ENCODE data around the gene CEP192. TPM values are rescaled to one million over a fixed set of nuclear protein-coding genes. Genes with fewer than 3 reads are reported as not detected.
"Not testable (repeated sequence)": the region's sequence is repeated elsewhere in the genome, so short reads cannot be mapped to it uniquely, and the experiment has no call there.

Gene CEP192
- total RNA-seq, 2 donors from 2014 or later: 24.7 to 27.6 TPM

DNA sequence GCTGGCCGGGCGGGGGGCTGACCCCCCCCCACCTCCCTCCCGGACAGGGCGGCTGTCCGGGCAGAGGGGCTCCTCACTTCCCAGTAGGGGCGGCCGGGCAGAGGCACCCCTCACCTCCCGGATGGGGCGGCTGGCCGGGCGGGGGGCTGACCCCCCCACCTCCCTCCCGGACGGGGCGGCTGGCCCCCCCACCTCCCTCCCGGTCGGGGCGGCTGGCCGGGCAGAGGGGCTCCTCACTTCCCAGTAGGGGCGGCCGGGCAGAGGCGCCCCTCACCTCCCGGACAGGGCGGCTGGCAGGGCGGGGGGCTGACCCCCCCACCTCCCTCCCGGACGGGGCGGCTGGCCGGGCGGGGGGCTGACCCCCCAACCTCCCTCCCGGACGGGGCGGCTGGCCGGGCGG is 11.1 kb upstream of the CEP192 start:
- DNase-seq; intact Hi-C loops (cut with DNase I, micrococcal nuclease); ATAC-seq: not testable (repeated sequence)

DNA sequence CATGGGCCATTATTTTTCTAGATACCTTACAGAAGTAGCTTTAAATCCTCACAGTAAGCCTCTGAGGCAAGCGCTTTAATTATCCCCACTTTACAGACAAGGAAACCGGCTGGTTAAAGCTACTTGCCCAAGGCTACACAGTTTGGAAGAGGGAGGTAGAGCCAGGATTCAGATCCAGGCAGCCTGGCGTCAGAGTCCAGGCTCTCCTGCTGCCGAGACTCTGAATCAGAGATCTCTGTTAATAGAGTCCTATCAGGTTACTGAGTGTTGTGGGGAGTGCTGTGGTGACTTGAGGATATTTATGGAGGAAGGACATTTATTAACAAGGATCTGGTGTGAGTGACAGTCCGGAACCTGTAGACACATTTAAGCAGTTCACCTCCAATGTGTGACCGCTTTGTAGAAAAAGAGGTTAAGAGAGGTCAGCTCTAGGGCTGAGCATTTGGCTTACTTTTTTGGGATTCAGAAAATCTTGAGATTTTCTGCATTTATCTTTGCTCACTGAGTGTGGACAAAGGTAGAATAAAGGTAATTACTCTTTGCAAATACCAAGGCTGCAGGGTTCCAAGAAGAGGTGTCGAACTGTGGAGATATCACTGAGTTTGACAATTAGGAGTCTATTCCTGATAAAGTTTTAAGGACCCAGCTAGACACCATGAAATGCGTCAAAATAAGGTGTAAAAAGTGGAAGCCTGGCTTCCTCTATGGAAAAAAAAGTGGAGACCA is 1.6 kb upstream of the CEP192 start:
- no peak for DNase-seq
- intact Hi-C loops (cut with DNase I, micrococcal nuclease): no loop called here
- ATAC-seq: no peak

DNA sequence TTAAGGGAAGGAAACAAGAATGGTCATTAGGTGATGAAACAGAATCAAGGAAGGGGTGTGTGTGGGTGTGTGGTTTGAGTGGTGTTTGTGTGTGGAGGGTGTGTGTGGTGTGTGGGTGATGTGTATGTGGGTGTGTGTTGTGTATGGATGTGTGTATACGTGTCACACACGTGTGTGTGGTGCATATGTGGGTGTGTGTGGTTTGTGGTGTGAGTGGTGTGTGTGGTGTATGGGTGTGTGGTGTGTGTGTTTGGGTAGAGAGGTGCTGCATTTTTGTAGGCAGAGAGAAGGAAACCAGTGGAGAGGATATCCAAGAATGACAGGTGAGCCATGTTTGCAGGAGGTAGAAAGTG is 1.1 kb upstream of the CEP192 start:
- ATAC-seq: no peak
- DNase-seq: no peak
- intact Hi-C loops (cut with DNase I, micrococcal nuclease): no loop called here

GRCh38 chr18:12990641-12990966 is 558 bp upstream of the CEP192 start:
- DNase-seq: no peak
- intact Hi-C loops (cut with DNase I, micrococcal nuclease): no loop called here
- peak; percentile 3 for ATAC-seq

DNA sequence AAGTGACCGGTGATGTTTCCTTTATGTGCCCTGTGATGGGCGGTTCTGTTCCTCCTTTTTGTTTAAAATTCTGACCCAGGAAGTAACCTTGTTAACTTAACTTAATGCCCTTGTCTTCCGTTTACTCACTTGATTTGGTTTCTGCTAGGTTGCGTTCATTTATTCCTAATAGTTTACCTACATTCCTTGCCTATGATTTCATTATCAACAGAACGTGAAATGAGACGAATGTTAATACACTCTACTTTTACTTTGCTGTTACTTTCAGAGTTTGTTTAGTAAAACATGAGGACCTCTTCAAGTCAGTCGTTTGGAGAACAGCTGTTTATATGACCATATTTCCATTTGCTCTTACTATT is 638 bp downstream of the CEP192 start:
- no peak for DNase-seq
- intact Hi-C loops (cut with DNase I, micrococcal nuclease): no loop called here
- no peak for ATAC-seq

DNA sequence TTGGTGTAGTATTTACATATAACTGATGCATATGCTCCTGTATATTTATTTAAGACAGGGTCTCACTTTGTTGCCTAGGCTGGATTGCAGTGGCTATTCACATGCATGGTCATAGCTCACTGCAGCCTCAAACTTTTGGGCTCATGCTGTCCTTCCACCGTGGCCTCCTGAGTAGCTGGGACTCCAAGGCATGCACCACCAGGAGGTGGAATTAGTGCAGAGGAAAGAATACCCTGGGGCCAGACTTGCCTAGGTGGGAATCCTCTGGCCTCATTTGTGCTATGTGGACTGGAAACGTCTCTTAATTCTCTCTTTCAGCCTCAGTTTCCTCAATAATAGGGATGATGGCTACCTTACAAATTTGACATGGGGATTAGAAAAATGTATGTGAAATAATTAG is 2.3 kb downstream of the CEP192 start:
- ATAC-seq (no peak), DNase-seq (no peak)
- intact Hi-C loops (cut with DNase I, micrococcal nuclease): no loop called here

GRCh38 chr18:12995424-12995823 is 4.3 kb downstream of the CEP192 start:
- intact Hi-C loops (cut with DNase I, micrococcal nuclease): no loop called here
- no peak for DNase-seq
- ATAC-seq: no peak

DNA sequence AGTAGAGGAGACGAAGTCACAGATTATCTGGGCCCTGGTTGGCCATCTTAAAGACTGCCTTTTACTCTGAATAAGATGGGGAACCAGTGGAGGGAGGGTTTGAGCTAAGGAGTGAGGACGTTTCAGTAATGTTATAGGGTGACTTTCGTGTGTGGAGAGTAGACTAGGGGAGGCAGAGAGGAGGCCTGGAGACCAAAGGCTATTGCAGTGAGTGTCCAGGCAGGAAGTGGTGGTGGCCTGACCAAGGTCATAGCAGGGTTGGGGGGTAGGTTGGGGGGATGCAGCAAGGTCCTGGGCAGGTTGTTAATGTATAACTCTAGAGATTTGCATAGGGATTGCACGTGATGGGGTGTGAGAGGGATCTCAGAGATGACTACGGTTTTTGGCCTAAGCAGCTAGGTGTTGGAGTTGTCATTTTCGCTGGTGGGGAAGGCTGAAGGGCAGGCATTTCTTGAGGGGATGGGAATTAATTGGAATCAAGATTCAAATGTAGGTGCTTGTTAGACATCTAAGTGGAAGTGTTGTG is 4.9 kb downstream of the CEP192 start:
- DNase-seq: no peak
- ATAC-seq: no peak
- intact Hi-C loops (cut with DNase I, micrococcal nuclease): no loop called here

GRCh38 chr18:12996661-12997292 is 5.6 kb downstream of the CEP192 start:
- ATAC-seq (no peak), DNase-seq (no peak)
- intact Hi-C loops (cut with DNase I, micrococcal nuclease): no loop called here

GRCh38 chr18:12997330-12997729 is 6.2 kb downstream of the CEP192 start:
- ATAC-seq; DNase-seq; intact Hi-C loops (cut with DNase I, micrococcal nuclease): not testable (repeated sequence)

GRCh38 chr18:12998332-12999060 is 7.3 kb downstream of the CEP192 start:
- intact Hi-C loops (cut with DNase I, micrococcal nuclease): no loop called here
- ATAC-seq (peak; percentile 44), DNase-seq (no peak)

GRCh38 chr18:13003466-13003896 is 12.3 kb downstream of the CEP192 start:
- ATAC-seq (peak; percentile 69), DNase-seq (peak in 1 of 2 donors; percentile 16)
- intact Hi-C loops (cut with DNase I, micrococcal nuclease): no loop called here

GRCh38 chr18:13004396-13004795 is 13.2 kb downstream of the CEP192 start:
- intact Hi-C loops (cut with DNase I, micrococcal nuclease): no loop called here
- DNase-seq (no peak), ATAC-seq (no peak)

- ATAC-seq (no peak), DNase-seq (no peak)
- intact Hi-C loops (cut with DNase I, micrococcal nuclease): no loop called here
Observed at GRCh38 chr18:13005289-13005688, 14.1 kb downstream of the CEP192 start.

- intact Hi-C loops (cut with DNase I, micrococcal nuclease): no loop called here
- DNase-seq (no peak), ATAC-seq (no peak)
Observed at GRCh38 chr18:13006531-13007247, 15.5 kb downstream of the CEP192 start.

- intact Hi-C loops (cut with DNase I, micrococcal nuclease): no loop called here
- ATAC-seq (no peak), DNase-seq (no peak)
Observed at GRCh38 chr18:13007248-13007560, 16.0 kb downstream of the CEP192 start.

DNA sequence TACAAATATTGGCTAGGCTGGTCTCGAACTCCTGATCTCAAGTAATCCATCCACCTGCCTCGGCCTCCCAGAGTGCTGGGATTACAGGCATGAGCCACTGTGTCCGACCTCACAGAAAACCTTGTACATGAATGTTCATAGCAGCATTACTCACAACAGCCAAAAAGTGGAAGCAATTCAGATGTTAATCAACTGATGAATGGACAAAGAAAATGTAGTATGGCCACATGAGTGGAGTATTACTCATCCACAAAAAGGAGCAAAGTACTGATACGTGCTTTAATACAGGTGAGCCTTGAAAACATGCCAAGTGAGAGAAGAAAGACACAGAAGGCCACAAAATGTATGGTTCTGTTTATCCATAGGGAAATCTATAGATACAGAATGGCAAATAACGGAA is 20.6 kb downstream of the CEP192 start:
- DNase-seq (no peak), ATAC-seq (no peak)
- intact Hi-C loops (cut with DNase I, micrococcal nuclease): loop anchor here in 1 of 2 donors (10.0 kb wide), 1 partner anchor 83 kb away; no protein-coding TSS in a partner anchor

DNA sequence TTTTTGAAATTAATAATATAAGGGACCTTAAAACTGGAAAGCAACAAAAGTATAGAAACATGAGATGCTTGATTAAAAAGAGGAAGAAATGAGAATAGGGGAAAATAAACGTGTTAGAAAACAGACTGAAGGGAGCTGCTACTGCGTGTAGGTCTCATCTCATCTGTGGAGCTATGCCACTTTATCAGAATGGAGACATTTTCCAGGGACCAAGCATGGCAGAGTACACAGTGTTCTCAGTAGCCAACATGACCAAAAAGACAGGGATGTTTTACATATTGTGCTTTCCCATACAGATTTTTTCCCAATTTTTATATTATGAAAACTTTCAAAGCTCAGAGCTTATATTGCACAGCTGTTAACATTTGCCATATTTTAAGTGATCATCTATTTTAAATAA is 23.1 kb downstream of the CEP192 start:
- intact Hi-C loops (cut with DNase I, micrococcal nuclease): loop anchor here in 1 of 2 donors (10.0 kb wide), 1 partner anchor 81 kb away; no protein-coding TSS in a partner anchor
- DNase-seq (no peak), ATAC-seq (no peak)

DNA sequence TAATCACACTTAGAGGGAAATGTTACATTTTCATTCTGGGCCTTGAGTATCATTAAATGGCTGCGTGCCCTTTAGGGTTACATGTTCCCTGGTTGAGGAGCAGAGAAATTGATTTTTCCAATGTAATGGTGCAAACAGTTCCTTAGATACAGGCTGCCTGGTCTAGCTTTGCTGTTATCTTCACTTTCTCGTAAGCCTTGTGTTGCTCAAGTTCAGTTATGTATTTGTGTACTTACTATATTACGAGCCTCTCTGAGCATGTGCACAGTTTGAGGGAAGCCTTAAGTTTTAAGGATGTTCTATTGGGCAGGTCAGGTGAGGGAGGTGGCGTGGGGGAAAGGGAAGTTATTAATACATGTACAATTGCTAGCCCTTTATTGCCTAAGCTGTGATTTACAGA is 23.7 kb downstream of the CEP192 start:
- ATAC-seq (no peak), DNase-seq (no peak)
- intact Hi-C loops (cut with DNase I, micrococcal nuclease): loop anchor here in 1 of 2 donors (10.0 kb wide), 1 partner anchor 80 kb away; no protein-coding TSS in a partner anchor
